NCI-H524 (cell line): Measurements from ENCODE around the gene ARHGAP24.
A peak's percentile ranks its signal among the peaks of the same experiment; 100 is the strongest.
"Not testable (repeated sequence)": the region's sequence is repeated elsewhere in the genome, so short reads cannot be mapped to it uniquely, and the experiment has no call there.

Experiments
- DNase-seq, 2 experiments: peaks; one replicate each; lab custom pipeline; 2025; lab: John Stamatoyannopoulos, UW

The ARHGAP24 gene

DNA sequence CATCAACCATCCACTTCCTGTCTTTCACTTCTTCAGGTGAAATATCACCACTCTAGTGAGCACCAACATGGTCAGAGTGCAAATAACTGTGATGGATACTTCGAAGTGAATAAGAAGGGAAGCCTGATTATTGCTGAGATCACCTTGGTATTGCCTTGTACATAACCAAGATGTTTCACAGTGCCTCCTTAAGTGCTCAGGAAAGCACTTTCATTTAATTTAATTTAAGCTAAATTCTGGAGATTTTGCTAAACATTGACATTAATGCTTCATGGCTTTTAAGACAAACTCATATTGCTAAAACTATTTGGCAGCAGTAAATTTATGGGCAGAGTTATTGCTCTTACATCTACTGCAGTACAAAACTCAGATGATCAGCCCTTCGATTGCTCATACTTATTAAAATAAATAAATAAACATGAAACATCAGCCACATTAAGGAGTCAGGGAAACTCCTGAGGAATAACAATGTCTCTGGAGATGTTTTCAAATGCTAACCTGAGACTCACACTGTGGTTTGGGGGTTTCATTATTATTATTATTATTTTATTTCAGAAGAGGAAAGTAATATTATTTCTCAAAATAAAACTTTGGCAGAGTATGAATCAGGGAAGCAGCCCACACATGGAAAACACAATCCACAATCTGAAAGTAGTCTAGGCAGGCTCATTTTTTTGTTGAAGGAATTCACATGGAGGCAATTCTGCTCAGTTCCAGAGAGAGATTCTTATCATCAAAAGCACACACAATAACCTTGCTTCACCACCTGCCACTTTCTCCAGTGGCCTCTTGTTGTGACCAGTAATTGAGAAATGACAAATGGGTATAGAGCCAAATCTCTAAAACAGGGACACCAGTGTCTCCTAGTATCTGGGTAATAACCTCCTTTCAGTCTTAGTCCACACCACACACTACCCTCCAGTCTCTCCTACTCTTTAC, 540.7 kb downstream of the ARHGAP24 start:
- peak in 1 of 2 experiments; percentile 39 for DNase-seq

DNA sequence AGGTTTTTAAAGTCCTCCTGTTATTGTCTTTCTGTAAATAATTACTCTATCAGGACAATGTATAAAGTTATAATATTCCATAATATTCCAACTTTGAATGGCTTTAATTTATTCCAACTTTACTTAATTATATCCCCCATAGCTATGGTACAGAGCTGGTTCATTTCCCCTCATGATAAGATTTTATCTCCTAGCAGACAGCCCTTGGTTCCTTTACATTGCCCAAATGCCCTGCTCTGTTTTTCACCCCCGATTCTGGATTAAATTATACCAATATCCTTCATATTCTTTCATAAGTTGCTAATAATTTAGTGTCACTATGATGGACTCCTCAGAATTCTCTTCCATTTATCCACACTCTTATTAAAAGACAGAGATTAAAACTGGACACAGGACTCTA, 544.4 kb downstream of the ARHGAP24 start:
- no peak for DNase-seq

DNA sequence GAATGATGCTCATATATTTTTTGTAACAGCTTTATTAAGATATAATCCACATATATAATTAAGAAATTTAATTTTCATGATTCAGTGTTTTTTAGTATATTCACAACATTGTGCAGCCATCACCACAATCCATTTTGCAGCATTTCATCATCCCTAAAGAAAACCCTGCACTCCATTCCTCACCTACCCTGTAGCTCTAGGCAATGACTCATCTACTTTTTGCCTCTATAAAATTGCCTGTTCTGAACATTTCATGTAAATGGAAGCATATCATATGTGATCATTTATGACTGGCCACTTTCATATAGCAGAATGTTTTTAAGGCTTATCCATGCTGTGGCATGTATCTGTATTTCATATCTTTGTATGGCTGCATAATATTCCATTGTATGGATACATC, 545.0 kb downstream of the ARHGAP24 start:
- no peak for DNase-seq

DNA sequence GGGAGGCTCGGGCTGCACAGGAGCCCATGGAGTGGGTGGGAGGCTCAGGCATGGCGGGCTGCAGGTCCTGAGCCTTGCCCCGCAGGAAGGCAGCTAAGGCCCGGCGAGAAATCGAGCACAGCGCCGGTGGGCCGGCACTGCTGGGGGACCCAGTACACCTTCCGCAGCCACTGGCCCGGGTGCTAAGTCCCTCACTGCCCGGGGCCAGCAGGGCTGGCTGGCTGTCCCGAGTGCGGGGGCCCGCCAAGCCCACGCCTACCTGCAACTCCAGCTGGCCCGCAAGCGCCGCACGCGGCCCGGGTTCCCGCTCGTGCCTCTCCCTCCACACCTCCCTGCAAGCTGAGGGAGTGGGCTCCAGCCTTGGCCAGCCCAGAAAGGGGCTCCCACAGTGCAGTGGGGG, 546.7 kb downstream of the ARHGAP24 start:
- not testable (repeated sequence) for DNase-seq

DNA sequence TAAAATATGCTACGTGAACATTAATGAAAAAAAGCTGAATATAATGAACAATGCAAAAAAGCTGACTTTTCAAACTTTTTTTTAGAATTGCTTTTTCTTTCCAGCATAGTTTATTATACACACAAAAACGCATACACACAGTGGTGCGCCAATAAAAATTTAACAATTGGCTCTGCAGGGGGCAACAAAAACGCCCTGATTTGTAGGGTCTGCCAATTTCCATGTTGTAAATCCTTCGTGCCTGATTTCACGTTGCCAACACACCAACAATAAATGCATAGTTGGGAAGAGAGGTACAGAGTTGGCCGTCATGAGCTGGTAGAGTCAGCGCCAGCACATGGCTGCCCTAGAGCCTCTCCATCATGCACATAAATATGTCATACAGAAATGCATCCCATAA, 551.8 kb downstream of the ARHGAP24 start:
- no peak for DNase-seq

DNA sequence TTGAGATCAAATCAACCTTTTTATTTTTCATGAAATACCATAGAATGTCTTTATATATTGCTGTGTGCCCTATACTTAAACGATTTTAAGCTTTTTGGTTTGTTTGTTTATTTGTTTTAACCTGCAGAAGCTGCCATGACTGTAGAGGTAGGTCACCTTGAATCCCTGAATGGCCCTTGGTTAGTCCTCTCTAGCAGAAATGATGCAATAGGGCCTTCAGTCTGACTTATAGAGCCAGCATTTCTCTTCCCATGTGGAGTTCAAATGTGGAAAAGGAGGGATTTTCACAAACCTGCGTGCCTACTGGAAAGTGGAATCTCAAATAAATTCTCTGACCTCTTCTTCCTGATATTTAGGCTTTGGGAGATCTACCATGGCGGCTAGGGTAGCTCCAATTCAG, 557.0 kb downstream of the ARHGAP24 start:
- no peak for DNase-seq

DNA sequence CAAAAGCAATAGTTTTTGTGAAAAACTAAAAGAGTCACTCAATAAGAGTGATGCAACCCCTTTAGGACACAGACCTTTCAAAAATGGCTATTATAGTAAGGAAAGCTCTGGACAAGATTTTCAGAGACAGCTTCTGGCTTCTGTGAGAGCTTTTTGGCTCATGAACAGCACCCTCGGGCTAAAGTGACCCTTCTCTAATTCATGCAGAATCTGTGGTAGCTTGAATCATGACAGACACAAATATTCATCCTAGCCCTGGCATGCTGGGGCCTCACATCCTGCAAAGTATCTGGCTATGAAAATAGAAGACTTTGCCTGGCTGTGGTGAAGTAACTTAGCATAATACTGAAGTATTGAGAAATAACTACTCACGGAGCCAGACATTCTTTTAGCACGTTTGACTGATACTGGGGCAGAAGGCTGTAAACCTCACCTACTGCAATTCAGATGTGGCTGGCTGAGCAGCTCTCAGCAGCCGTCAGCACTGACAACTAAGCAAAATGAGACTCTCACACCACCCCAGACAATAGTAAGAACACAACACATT, 557.6 kb downstream of the ARHGAP24 start:
- DNase-seq, result no peak

DNA sequence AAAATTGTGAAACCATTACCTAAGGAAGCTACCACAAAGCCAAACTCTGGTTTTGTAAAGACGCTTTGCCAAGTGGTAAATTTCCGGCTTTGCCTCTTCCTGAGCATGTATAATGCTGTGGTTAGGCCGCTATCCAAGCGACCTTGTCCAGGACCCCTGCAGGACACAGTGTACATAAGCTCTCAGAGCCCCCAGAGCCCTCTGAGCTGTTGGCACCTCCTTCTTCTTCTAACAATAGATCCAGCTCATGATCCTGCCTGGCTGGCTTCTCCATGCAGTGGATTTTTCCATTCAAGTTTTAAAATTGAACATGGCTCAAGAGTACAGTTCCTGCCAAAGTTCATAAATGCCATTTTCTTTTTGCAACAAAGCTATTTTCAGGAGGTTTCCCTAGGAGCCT, 558.2 kb downstream of the ARHGAP24 start:
- no peak for DNase-seq

DNA sequence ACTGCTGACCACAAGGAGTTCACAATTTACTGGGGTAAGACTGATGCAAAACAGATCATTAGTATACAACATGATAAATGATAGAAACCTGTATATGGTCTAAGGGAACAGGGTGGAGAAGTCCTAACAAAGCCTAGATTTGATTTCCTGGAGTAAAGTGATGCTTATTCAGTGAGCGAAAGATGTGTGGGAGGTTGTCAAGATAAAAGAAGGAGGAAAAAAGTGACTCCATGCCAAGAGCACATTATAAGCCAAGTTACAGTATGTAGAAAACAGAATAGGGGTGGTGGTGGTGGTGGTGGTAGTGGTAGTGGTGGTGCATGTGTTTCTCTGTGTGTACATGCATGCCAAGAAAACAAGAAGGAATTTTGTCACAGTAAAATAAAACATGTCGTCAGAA, 559.7 kb downstream of the ARHGAP24 start:
- no peak for DNase-seq

DNA sequence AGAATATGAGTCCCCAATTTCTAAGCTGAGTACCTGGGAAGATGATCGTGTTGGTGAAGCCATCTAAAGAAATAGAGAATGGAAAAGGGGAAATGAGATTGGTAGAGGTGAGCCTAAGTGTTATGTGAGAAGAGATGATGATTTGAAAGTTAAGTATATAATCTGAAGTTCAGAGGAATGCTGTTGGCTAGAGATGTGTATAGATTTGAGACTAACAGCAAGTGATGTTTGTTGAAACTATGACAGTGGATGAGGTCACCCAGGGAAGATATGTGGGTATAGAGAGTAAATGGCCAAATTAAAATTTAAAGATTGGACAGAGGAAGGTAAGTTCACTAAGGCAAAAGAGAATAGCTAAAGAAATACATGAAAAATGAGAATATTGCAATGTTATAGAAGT, 560.7 kb downstream of the ARHGAP24 start:
- DNase-seq, result no peak

DNA sequence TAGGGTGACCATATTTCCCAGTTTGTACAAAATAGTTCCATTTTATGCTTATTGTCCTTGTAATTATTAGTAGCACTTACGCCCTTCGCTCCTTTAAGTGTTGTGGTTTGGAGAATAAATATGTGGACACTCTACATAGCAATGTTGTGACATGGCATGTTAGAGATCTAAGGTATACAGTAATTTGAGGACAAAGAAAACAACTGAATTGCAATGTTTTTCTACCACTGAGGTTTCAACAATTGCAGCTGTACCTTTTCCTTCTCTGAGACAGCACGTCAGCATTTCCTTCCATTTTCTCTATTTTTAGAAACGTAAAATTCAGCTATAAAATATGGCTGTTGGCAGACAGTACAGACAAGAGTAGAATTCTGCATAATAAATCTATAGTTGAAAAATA, 561.8 kb downstream of the ARHGAP24 start:
- no peak for DNase-seq

DNA sequence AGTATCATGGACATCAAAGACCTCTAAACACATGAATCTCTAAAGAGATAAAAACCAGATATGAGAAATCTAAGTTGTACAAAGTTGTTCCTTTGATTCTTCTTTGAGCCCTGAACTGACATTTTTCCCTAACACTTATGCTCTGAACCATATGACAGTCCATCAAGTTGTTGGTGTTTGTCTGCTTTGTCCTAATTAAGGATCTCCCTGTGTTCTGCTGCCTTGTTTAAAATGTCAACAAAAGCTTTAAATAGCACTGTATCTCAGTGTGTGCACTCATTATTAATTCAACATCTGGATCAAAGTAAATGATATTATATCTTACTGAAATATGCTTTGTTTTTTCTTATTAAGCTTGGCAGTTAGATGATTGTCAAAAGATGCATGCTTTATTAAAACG, 563.1 kb downstream of the ARHGAP24 start:
- DNase-seq, result no peak

DNA sequence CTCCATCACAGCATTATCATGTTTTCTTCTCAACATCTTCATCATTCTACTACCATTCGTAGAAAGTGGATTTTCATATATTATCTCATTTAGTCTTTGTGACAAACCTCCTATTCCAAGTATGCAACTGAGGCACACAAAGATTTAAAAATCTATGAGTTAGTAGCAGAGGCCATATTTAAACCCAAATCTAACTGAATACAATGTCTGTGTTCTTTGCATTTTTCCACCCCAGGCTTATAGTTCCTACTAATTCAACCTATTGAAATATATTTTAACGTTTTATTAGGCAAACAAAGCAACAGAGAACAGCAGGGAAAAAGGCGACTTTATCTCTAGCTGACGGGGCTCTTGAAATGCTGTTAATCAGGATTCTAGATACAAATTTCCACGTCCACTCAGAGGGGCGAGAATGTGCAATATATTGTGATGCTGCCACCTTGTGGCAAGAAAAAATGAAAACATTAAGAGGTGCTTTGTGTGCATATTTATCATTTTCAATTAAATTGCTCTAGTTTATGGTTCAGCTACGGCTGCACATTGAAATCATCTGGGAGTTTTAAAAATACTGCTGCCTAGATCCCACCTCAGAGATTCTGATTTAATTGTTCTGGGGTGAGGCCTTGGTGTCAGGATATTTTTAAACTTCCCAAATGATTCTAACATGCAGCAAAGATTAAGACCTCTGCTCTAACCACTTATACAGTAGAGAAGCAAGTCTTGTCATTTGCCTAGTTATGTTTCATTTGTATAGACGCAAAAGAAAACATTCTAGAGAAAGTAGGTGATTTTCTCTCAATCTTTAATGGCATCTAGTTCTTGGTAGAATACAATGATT, 569.0 kb downstream of the ARHGAP24 start:
- peak in 1 of 2 experiments; percentile 61 for DNase-seq

DNA sequence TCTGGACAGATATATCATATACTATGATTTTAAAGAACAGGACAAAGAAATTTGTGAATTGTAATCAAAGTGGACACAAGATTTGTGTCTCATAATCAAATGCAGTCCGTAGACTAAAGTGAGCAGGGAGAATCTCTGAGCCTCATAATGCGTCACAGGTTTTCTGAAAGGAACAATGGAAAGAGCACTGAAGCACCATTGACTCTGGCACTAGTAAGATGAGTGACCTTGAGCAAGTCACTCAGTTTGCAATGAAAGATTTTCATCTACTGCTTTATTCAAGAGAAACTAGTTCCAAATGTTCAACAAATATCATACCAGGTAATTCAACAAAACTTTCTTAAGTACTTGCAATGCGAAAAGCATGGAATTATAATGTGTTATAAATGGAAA, 569.6 kb downstream of the ARHGAP24 start:
- DNase-seq, result no peak

DNA sequence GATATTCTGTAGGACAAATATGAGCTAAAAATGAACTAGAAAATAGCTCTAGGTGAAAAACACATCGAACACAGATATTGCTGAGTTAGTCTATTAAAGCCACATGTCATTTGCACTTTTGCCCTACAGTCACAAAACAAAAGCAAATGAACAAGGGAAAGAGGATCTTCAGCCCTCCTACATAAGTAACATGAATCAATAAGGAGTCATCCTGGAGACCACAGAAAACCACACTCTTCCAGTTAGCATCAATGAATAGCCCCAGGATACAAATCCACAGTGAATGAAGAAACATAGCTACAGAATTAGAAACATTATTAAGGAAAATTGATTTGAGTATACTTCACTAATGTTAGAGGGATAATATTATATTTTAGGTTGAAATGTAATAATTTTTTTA, 573.5 kb downstream of the ARHGAP24 start:
- no peak for DNase-seq

DNA sequence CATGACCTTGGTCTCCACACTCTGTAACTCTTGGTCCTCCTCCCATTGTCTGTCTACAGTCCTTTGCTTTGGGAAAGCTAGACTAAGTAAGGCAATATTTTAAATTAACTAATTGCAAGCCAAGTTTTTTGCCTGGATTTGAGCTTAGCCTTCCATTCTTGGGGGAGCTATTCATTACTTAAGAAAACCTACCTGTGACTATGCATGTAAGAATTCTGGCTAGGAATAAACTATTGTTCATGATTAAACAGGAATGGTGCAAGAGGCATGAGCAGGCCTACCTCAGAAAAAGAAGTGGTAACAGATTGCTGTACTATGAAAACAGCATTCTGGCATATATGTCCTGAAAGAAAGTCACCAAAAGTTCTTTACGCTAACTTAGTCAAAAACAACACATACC, 575.5 kb downstream of the ARHGAP24 start:
- DNase-seq, result no peak
